ENCODE data around the gene RFNG.
"Not testable (repeated sequence)": the region's sequence is repeated elsewhere in the genome, so short reads cannot be mapped to it uniquely, and the experiment has no call there.

RFNG gene

DNA sequence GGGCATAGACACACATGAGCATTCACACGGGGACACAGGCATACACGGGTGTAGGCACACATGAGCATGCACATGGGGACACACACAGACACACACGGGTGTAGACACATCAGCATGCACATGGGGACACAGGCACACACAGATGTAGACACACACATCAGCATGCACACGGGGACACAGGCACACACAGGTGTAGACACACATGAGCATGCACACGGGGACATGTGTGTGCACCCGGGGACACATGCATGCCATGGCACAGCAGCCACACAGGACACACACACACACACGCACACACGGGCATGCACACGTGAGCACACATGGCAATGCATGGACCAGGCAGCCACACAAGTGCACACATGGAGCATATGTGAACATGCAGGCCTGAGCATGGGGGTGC is 9.0 kb downstream of the RFNG start:
- DNase-seq (ENCODE audit: low read depth): no peak

- no peak for DNase-seq (ENCODE audit: low read depth)
These were observed 10.3 kb downstream of the RFNG start for GRCh38 chr17:82041144-82041814.

DNA sequence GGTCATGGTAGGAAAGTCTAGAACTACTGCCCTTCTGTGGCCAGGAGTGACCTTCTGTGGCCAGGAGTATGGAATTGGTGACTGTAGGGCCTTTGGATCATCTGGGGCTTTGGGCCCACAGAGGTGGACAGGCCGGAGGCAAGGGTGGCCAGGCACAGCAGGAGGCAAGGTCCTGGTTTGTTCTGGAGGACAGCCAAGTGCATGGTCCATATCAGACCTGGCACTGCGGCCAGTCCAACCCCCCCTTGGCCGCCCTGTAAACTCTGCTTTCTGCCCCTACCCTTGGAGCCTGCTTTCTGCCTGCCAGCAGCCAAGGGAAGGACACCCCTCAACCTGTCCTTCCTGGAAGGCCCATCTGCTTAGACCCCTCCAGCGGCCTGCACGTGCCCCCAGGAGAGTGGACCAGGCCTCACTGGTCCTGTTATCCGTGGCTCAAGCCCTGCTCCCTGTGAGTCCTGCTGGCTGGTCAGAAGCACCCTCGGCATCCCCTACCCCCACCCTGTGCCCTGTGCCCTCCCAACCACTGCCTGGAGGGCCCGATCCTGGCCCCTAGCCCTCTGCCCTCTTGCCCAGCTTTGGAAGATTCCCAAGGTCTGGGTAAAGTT is 11.8 kb downstream of the RFNG start:
- DNase-seq (ENCODE audit: low read depth): no peak

GRCh38 chr17:82038796-82039409 is 12.7 kb downstream of the RFNG start:
- DNase-seq (ENCODE audit: low read depth): not testable (repeated sequence)

DNA sequence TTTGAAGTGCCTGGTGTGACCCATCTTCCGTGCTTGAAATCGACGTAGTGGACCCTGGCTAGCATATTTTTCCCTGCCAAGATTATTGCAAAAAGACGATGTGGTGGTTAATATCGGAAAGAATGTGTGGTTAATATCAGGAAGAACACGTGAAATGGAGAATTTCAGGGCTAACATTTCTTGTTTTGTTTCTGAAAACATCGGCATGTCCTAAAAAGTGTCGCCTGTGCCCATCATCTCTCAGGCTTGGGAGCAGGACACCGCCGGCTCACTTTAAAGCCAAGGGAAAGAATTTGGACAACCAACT is 13.8 kb downstream of the RFNG start:
- no peak for DNase-seq (ENCODE audit: low read depth)

DNA sequence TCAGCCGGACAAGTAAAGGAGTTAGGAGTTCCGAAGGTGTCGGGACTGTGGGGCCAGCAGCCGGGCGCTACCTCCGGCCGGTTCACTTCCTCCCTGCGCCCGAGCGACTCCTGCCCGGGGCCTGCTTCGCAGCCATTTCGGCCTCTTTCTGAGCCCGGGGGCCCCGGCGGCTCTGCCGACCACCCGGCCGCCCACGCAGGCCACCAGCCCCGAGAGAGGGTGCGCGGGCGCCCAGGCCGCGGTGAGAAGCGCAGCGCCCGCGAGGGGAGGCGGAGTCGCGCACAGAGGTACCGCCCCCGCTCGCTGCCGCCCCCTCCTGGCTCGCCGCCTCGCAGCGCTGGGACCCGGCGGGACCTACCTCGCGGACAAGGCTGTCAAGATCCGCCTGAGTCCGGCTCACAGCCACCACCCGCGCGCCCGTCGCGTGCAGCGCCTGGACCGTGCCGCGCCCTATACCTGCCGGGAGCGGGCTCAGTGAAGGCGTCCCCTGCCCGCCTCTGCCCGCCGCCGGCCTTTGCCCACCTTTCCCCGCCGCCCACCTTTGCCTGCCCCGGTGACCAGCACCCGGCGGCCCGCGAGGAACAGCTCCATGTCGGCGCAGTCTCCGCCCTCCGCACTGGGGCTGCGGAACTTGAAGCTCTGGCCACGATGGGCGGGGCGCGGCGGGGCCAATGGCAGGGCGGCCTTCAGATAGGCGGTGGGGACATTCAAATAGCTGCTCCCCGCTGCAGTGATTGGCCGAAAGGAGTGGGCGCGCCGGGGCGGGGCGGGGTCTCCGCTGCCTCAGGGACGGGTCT is 14.3 kb downstream of the RFNG start, which contains the start of gene DCXR:
Gene DCXR, minus strand, starts transcription at position 606 of the 797 bp plus-strand sequence. Its CDS starts 15 bp downstream, at position 591.
- DNase-seq (ENCODE audit: low read depth): peak; percentile 82

- DNase-seq (ENCODE audit: low read depth): no peak
These were observed 14.9 kb downstream of the RFNG start for GRCh38 chr17:82036634-82037091.

DNA sequence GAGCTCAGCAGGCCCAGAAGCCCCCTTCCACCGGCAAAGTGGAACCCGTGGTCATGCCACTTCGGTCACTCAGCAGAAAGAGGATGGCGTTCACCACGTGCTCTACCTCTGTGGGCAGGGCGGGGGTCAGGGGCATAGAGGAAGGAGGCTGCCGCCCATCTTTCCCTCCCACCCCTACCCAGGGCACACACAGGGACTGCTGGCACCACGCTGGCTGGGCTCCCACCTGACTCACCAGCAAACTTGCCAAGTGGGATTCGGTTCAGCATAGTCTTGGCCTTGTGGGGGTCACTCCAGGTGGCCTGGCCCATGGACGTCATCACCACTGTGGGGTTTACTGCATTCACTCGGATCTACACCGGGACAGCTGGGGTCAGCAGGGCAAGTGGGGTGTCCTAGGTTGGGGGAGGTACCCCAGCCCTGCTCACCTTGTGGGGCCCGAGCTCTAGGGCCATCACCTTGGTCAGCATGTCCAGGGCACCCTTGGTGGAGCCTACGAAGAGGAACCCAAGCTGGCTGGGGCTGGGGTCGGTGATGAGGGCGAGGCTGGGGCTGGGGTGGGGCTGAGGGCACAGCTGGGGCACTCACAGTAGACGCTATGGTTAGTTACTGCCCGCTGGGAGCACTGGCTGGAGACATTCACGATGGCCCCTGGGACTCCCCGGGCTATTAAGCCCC is 15.5 kb downstream of the RFNG start:
- no peak for DNase-seq (ENCODE audit: low read depth)

GRCh38 chr17:82035488-82035887 is 16.1 kb downstream of the RFNG start:
- no peak for DNase-seq (ENCODE audit: low read depth)

- no peak for DNase-seq (ENCODE audit: low read depth)
These were observed 17.1 kb downstream of the RFNG start for GRCh38 chr17:82034371-82035011.

- no peak for DNase-seq (ENCODE audit: low read depth)
These were observed 18.1 kb downstream of the RFNG start for GRCh38 chr17:82033359-82034085.

GRCh38 chr17:82031885-82032627 is 19.6 kb downstream of the RFNG start:
- DNase-seq (ENCODE audit: low read depth): no peak

GRCh38 chr17:82031303-82031884 is 20.2 kb downstream of the RFNG start, which contains the start of gene RAC3:
TSS of gene RAC3 (plus strand) at chr17:82031678. CDS start at chr17:82031762, 84 bp downstream.
- no peak for DNase-seq (ENCODE audit: low read depth)

DNA sequence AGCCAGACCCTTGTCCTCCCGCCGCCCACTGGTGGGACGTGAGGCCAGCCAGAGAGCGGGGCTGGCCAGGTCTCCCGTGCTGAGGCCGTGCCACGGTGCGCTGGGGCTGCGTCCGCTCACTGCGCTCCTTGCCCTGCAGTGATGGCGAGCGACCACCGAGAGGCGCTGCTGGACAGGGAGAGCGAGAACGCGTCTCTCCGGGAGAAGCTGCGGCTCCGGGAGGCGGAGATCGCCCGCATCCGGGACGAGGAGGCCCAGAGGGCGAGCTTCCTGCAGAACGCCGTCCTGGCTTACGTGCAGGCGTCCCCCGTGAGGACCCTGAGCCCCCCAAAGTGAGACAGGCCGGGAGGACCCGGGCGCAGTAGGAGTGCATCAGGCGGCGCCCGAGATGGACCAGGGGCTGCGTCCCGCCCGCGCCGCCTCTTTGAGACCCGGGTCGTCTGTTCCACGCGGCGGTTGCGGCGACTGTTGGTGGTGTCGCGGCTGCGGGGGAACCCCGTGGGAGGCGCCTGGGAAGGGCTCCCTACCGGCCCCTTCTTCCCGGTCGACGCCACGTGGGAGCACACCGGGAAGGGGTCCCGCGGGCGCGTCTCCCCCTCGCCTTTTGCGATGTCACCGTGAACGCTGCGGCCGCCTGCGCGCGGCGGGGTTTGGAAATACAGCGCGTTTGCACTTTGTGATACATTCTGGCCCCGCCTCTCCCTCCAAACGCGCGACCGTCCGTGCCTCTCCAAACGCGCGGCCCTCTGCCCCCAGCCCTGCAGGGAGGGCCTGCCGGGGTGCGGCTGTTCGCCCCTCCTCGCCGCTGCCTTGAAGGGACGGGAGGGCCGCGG is 20.9 kb downstream of the RFNG start:
- DNase-seq (ENCODE audit: low read depth): peak; percentile 55

DNA sequence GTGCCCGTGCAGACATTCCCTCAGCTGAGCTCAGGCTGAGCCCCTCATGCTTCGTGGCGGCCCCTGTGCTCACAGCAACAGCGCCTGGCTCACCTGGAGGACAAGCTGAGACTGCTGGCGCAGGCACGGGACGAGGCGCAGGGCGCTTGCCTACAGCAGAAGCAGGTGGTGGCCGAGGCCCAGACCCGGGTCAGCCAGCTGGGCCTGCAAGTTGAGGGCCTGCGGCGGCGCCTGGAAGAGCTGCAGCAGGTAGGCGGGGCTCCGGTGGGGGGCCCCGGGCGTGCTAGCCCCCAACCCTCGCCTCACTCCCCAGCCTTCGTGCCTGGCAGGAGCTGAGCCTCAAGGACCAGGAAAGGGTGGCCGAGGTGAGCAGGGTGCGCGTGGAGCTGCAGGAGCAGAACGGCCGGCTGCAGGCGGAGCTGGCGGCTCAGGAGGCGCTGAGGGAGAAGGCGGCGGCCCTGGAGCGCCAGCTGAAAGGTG is 21.6 kb downstream of the RFNG start:
- DNase-seq (ENCODE audit: low read depth): no peak

DNA sequence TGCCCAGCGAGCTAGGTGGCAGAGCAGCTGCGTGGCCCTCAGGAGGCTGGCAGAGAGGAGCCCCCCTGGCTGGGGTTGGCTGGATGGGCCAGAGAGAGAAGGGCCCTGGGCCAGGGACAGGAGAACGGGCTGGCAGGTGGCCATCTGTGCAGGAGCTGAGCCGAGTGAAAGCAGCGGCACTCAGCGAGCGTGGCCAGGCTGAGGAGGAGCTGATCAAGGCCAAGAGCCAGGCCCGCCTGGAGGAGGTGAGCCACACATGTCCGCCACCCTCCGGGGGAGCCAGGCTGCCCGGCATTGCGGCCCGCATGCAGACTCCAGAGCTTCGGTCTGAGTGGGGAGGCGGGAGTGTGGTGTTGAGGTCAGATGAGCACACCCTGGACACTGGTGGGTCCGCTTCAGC is 22.2 kb downstream of the RFNG start:
- no peak for DNase-seq (ENCODE audit: low read depth)

DNA sequence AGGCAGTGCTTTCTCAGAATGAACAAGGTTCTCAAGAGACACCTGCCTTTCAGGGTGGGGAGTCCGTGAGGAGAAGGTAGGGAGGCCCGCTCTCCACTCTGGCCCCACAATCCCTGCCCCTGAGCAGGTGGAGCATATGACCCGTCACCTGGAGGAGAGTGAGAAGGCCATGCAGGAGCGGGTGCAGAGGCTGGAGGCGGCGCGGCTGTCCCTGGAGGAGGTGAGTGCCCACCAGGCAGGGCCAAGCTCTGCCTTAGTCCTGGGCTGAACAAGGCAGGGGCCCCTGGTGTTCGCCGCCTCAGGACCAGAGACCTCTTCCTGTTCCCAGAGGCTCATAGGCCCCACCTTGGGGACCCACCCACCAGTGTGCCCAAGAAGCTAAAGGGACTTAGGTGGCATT is 22.6 kb downstream of the RFNG start:
- DNase-seq (ENCODE audit: low read depth): no peak

DNA sequence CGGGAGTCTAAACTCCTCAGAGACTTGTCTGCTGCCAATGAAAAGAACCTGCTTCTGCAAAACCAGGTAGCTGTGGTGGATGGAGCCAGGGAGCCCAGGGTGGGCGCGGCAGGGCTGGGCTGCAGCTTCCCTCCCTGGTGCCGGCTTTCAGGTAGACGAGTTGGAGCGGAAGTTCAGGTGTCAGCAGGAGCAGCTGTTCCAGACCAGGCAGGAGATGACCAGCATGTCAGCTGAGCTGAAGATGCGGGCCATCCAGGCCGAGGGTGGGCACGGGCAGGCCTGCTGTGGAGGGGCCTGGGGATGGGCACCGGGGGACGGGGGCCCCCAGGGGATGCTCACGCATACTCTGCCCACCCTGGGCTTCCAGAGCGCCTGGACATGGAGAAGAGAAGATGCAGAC is 23.4 kb downstream of the RFNG start:
- no peak for DNase-seq (ENCODE audit: low read depth)

Data from GM04504 (cell line).